Adrenal gland (tissue), 5 donors: ENCODE measurements around the gene MARK2.

Source experiments
- CTCF ChIP-seq, 6 experiments: fragments of 450-650 bp in 4 of 6; fragments of 200-600 bp in 2 of 6; sonication (generic) in 1 of 6; IDR thresholded peaks; 1 replicate in 5 of 6; 2 replicates in 1 of 6; pipeline versions ENCODE4 v1.5.1 to v1.8.0; 2016 to 2021; ENCODE audit warnings: antibody characterized with exemption in 6 of 6, mild to moderate bottlenecking in 2 of 6, moderate library complexity in 1 of 6
- POLR2A ChIP-seq, 2 donors: fragments of 450-650 bp; IDR thresholded peaks; one replicate each; pipeline ENCODE4 v1.6.1; 2017; ENCODE audit warnings: antibody characterized with exemption in 2 of 2, mild to moderate bottlenecking in 2 of 2, moderate library complexity in 1 of 2
- donor health status: DM: no; HTN: no; CAD: no.

- TF ChIP-seq CTCF (IDR thresholded peaks at IDR 0.05): no peak
- no peak for TF ChIP-seq POLR2A (IDR thresholded peaks at IDR 0.05)
These were observed 8.5 kb downstream of the MARK2 start for GRCh38 chr11:63847363-63847762.
